ENCODE results near the gene SYT6. TPM values are rescaled to one million over a fixed set of nuclear protein-coding genes. Genes with fewer than 3 reads are reported as not detected.

Gene SYT6
- total and polyA plus RNA-seq, 2 donors (not counting 1 experiment from before 2014, with no cell fraction given): not detected

DNA sequence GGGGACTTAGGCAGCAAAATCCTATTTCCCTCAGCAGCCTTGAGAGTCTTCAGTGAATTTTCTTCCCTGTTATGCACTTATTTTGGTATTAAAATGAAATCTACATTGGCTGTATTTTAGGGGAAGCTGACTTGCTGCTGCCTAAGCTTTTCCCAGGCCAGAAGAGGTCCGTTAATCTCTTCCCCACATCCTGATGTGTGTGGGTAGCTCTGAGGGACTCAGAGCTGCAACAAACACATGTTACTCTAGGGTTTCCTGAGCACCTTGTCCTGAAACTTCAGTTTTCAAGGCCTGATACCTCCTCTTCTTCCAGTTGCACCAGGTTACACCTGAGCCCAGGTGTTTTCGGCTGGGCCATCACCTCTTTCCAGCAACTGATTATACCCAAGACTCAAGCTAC is 51.5 kb downstream of the SYT6 start:
- Histone ChIP-seq H3K4me2 (ENCODE audit: extremely low read depth, insufficient read depth, low read length) (no peak overlapping the region), H3K79me2 (ENCODE audit: control insufficient read depth, insufficient read depth, low read length) (no peaks in the 10 kb centered on the region), H3K4me1 (ENCODE audit: control insufficient read depth, extremely low read depth, insufficient read depth, low read length) (no peaks in the 10 kb centered on the region), H2AFZ (ENCODE audit: low read length) (no peak overlapping the region), H3K9me3 (ENCODE audit: control insufficient read depth, insufficient read depth, low read depth, low read length) (no peaks in the 10 kb centered on the region), H3K4me3 (replicated peaks in 1 of 4; ENCODE audit: control extremely low read depth in 1 of 4, insufficient read depth in 1 of 4, low read depth in 3 of 4, low read length in 4 of 4) (no peak overlapping the region), H3K36me3 (ENCODE audit: control insufficient read depth, insufficient read depth, low read length) (no peaks in the 10 kb centered on the region), H4K20me1 (ENCODE audit: control insufficient read depth, extremely low read depth, insufficient read depth, low read length) (no peaks in the 10 kb centered on the region), H3K27ac (ENCODE audit: insufficient read depth, low read length) (no peak overlapping the region), H3K27me3 (ENCODE audit: control insufficient read depth, insufficient read depth, low read length) (peaks cover 8% of the 10 kb centered on the region), H3K9ac (ENCODE audit: insufficient read depth, low read length) (no peak overlapping the region)
- TF ChIP-seq, protein P1, sequence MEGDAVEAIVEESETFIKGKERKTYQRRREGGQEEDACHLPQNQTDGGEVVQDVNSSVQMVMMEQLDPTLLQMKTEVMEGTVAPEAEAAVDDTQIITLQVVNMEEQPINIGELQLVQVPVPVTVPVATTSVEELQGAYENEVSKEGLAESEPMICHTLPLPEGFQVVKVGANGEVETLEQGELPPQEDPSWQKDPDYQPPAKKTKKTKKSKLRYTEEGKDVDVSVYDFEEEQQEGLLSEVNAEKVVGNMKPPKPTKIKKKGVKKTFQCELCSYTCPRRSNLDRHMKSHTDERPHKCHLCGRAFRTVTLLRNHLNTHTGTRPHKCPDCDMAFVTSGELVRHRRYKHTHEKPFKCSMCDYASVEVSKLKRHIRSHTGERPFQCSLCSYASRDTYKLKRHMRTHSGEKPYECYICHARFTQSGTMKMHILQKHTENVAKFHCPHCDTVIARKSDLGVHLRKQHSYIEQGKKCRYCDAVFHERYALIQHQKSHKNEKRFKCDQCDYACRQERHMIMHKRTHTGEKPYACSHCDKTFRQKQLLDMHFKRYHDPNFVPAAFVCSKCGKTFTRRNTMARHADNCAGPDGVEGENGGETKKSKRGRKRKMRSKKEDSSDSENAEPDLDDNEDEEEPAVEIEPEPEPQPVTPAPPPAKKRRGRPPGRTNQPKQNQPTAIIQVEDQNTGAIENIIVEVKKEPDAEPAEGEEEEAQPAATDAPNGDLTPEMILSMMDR (conservative IDR thresholded peaks at IDR 0.05 in 1 of 2, IDR thresholded peaks at IDR 0.05 in 1 of 2; ENCODE audit: low read depth in 1 of 2, low read length in 2 of 2): no peak
- TF ChIP-seq EZH2 (IDR thresholded peaks at IDR 0.05; ENCODE audit: low read length, missing control alignments): no peak
- no peak for DNase-seq (ENCODE audit: low read depth in 2 of 2)

DNA sequence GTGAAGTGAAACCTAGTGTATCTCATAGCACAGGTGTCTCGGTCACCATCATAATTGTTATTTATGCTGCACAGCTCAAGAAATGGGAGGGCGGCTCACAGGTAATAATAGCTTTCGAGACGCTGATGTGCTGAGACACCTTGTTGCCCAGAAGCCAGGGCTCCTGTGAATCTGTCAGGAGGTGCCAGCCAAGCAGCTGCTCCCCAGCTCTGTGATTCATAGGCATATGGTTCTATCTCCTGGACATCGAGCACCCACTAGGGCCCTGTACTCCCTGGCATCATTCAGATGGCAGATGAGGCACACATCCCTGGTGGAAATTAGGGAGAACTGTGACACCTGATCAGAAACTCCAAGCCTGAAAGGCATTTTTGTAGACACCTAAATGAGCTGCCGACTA is 53.5 kb downstream of the SYT6 start:
- Histone ChIP-seq H3K27me3 (ENCODE audit: control insufficient read depth, insufficient read depth, low read length) (peaks cover 5% of the 10 kb centered on the region), H3K27ac (ENCODE audit: insufficient read depth, low read length) (no peak overlapping the region), H3K4me3 (replicated peaks in 1 of 4; ENCODE audit: control extremely low read depth in 1 of 4, insufficient read depth in 1 of 4, low read depth in 3 of 4, low read length in 4 of 4) (no peak overlapping the region), H3K4me1 (ENCODE audit: control insufficient read depth, extremely low read depth, insufficient read depth, low read length) (no peaks in the 10 kb centered on the region), H2AFZ (ENCODE audit: low read length) (no peak overlapping the region), H4K20me1 (ENCODE audit: control insufficient read depth, extremely low read depth, insufficient read depth, low read length) (no peaks in the 10 kb centered on the region), H3K9me3 (ENCODE audit: control insufficient read depth, insufficient read depth, low read depth, low read length) (no peaks in the 10 kb centered on the region), H3K4me2 (ENCODE audit: extremely low read depth, insufficient read depth, low read length) (no peak overlapping the region), H3K36me3 (ENCODE audit: control insufficient read depth, insufficient read depth, low read length) (no peaks in the 10 kb centered on the region), H3K9ac (ENCODE audit: insufficient read depth, low read length) (no peak overlapping the region), H3K79me2 (ENCODE audit: control insufficient read depth, insufficient read depth, low read length) (no peaks in the 10 kb centered on the region)
- TF ChIP-seq, protein P1 (conservative IDR thresholded peaks at IDR 0.05 in 1 of 2, IDR thresholded peaks at IDR 0.05 in 1 of 2; ENCODE audit: low read depth in 1 of 2, low read length in 2 of 2): no peak
- TF ChIP-seq EZH2 (IDR thresholded peaks at IDR 0.05; ENCODE audit: low read length, missing control alignments): no peak
- DNase-seq (ENCODE audit: low read depth in 2 of 2): no peak

DNA sequence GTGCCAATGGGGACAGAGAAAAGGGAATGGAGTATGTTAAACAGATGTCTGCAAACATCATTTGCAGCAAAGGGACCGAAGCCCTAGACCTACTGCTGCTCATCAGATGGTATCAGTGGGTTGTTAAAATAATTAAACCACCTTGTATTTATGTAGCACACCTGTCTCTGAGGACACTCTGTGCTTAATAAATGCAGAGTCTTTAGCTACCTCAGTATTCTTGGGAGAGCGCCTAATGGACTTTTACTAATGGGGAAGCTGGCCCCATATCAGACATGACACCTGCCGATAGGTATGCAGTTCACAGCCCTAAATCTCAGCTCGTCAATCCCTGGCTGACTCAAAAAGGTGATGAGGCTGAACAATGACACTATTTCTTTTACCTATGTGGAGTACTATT is 54.4 kb downstream of the SYT6 start:
- peaks cover 5% of the 10 kb centered on the region for H3K27me3 ChIP-seq (ENCODE audit: control insufficient read depth, insufficient read depth, low read length)
- no peak for DNase-seq (ENCODE audit: low read depth in 2 of 2)
- no peak overlapping the region for H3K9ac ChIP-seq (ENCODE audit: insufficient read depth, low read length)
- no peaks in the 10 kb centered on the region for H3K79me2 ChIP-seq (ENCODE audit: control insufficient read depth, insufficient read depth, low read length)
- H2AFZ ChIP-seq (ENCODE audit: low read length): no peak overlapping the region
- no peak overlapping the region for H3K27ac ChIP-seq (ENCODE audit: insufficient read depth, low read length)
- no peaks in the 10 kb centered on the region for H3K9me3 ChIP-seq (ENCODE audit: control insufficient read depth, insufficient read depth, low read depth, low read length)
- no peaks in the 10 kb centered on the region for H3K36me3 ChIP-seq (ENCODE audit: control insufficient read depth, insufficient read depth, low read length)
- H3K4me1 ChIP-seq (ENCODE audit: control insufficient read depth, extremely low read depth, insufficient read depth, low read length): no peaks in the 10 kb centered on the region
- TF ChIP-seq EZH2 (IDR thresholded peaks at IDR 0.05; ENCODE audit: low read length, missing control alignments): no peak
- TF ChIP-seq, protein P1 (conservative IDR thresholded peaks at IDR 0.05 in 1 of 2, IDR thresholded peaks at IDR 0.05 in 1 of 2; ENCODE audit: low read depth in 1 of 2, low read length in 2 of 2): no peak
- no peak overlapping the region for H3K4me3 ChIP-seq (replicated peaks in 1 of 4; ENCODE audit: control extremely low read depth in 1 of 4, insufficient read depth in 1 of 4, low read depth in 3 of 4, low read length in 4 of 4)
- no peak overlapping the region for H3K4me2 ChIP-seq (ENCODE audit: extremely low read depth, insufficient read depth, low read length)
- H4K20me1 ChIP-seq (ENCODE audit: control insufficient read depth, extremely low read depth, insufficient read depth, low read length): no peaks in the 10 kb centered on the region
